PC-3 (cell line): Measurements from ENCODE around the gene DNM3. TPM values are rescaled to one million over a fixed set of nuclear protein-coding genes. Genes with fewer than 3 reads are reported as not detected.

Experiments
- ATAC-seq: fragments of 200-7000 bp; cut with Tn5 transposase; 2 replicates; pipeline ENCODE4 v1.9.1; 2020; ENCODE audit warnings: mild to moderate bottlenecking, moderate library complexity
- BruUV-seq: library from RNA; stranded (reverse); fragments of 400-500 nt; replicated peaks from 2 replicates; lab custom pipeline; 2021; lab: Mats Ljungman, UMichigan
- CTCF ChIA-PET: fragments of 300-600 bp; sonication (Branson Sonifier 250); formaldehyde crosslinking; loops from one replicate; lab custom pipeline; 2022; ENCODE audit warnings: antibody characterized with exemption; lab: Charles Lee
- POLR2A ChIA-PET: fragments of 300-600 bp; sonication (Branson Sonifier 250); formaldehyde crosslinking; loops from one replicate; lab custom pipeline; 2022; ENCODE audit warnings: antibody characterized with exemption; ENCODE audit not compliant: unreplicated experiment; lab: Charles Lee
- DNase-seq: peaks from one replicate; pipeline ENCODE4 v3.0.0-alpha.2; 2015
- H2AFZ ChIP-seq: fragments of 300-600 bp; sonication (generic); 2 replicates; pipeline ENCODE4 v1.6.0; 2016; ENCODE audit warnings: antibody characterized with exemption, low read length
- H3F3A ChIP-seq: fragments of 300-600 bp; sonication (generic); one replicate; pipeline ENCODE4 v1.6.0; 2017; ENCODE audit warnings: antibody characterized with exemption, low read length, control low read depth, mild to moderate bottlenecking; ENCODE audit not compliant: unreplicated experiment
- H3K27ac ChIP-seq: fragments of 300-600 bp; sonication (generic); 2 replicates; pipeline ENCODE4 v1.5.1; 2016; ENCODE audit warnings: mild to moderate bottlenecking, low read length
- H3K27me3 ChIP-seq: fragments of 300-600 bp; sonication (generic); 2 replicates; pipeline ENCODE4 v1.6.1; 2016; ENCODE audit warnings: low read length, mixed read lengths
- H3K36me3 ChIP-seq: fragments of 300-600 bp; sonication (generic); 2 replicates; pipeline ENCODE4 v1.6.1; 2016; ENCODE audit warnings: low read depth, mixed run types, low read length, mixed read lengths
- H3K4me1 ChIP-seq: fragments of 300-600 bp; sonication (generic); 2 replicates; pipeline ENCODE4 v1.5.1; 2016; ENCODE audit warnings: low read length; ENCODE audit not compliant: insufficient read depth
- H3K4me2 ChIP-seq: fragments of 300-600 bp; sonication (generic); 2 replicates; pipeline ENCODE4 v1.6.0; 2016; ENCODE audit warnings: low read length
- H3K4me3 ChIP-seq: fragments of 300-600 bp; sonication (generic); 2 replicates; pipeline ENCODE4 v1.5.1; 2016; ENCODE audit warnings: mild to moderate bottlenecking, low read length, mixed read lengths
- H3K79me2 ChIP-seq: fragments of 300-600 bp; sonication (generic); 2 replicates; pipeline ENCODE4 v1.6.1; 2017; ENCODE audit warnings: low read length, mixed read lengths
- H3K9ac ChIP-seq: fragments of 300-600 bp; sonication (generic); 2 replicates; pipeline ENCODE4 v1.6.0; 2016; ENCODE audit warnings: mild to moderate bottlenecking, low read length
- H3K9me2 ChIP-seq: fragments of 300-600 bp; sonication (generic); replicated peaks from 2 replicates; pipeline ENCODE4 v1.6.1; 2016; ENCODE audit warnings: mixed run types, low read length, mixed read lengths
- H3K9me3 ChIP-seq: fragments of 300-600 bp; sonication (generic); 2 replicates; pipeline ENCODE4 v1.6.1; 2016; ENCODE audit warnings: low read length, mixed read lengths
- H4K20me1 ChIP-seq: fragments of 300-600 bp; sonication (generic); 2 replicates; pipeline ENCODE4 v1.6.1; 2016; ENCODE audit warnings: low read length, mixed read lengths
- CTCF ChIP-seq: fragments of 300-600 bp; sonication (generic); conservative IDR thresholded peaks from 2 replicates; pipeline ENCODE4 v1.5.1; 2017; ENCODE audit warnings: antibody characterized with exemption, low read depth, mild to moderate bottlenecking, low read length
- EZH2 ChIP-seq: fragments of 300-600 bp; sonication (generic); IDR thresholded peaks from one replicate; pipeline ENCODE4 v1.6.1; 2017; ENCODE audit warnings: antibody characterized with exemption, mild to moderate bottlenecking, low read length; ENCODE audit not compliant: unreplicated experiment
- EZH2phosphoT487 ChIP-seq: fragments of 300-600 bp; sonication (generic); IDR thresholded peaks from 2 replicates; pipeline ENCODE4 v1.6.1; 2018; ENCODE audit warnings: mild to moderate bottlenecking, antibody characterized with exemption, low read length, borderline replicate concordance
- intact Hi-C: fragments of 100-400 bp; cut with micrococcal nuclease; formaldehyde crosslinking; loops from 2 replicates; pipeline ENCODE4 v1.9.0; 2023
- total RNA-seq: library from RNA; depleted of rRNA; stranded (reverse); fragments of >200 nt; gene quantifications from 2 replicates; pipeline ENCODE4 v1.2.3, GENCODE V29; 2014

Gene DNM3
- total RNA-seq, 1 experiment from 2014 or later = 0.98 TPM

- intact Hi-C loops = loop anchor here (10.0 kb wide), 1 partner anchor 746 kb away; no protein-coding TSS in a partner anchor
- Histone ChIP-seq H3K27ac (no peak overlapping the region), H3F3A (no peaks in the 10 kb centered on the region), H3K27me3 (no peaks in the 10 kb centered on the region), H3K4me2 (no peak overlapping the region), H4K20me1 (no peaks in the 10 kb centered on the region), H3K9me3 (no peaks in the 10 kb centered on the region), H3K36me3 (no peaks in the 10 kb centered on the region), H2AFZ (no peak overlapping the region), H3K4me1 (peaks cover 14% of the 10 kb centered on the region), H3K79me2 (no peaks in the 10 kb centered on the region), H3K9me2 (no peaks in the 10 kb centered on the region), H3K4me3 (no peak overlapping the region), H3K9ac (no peak overlapping the region)
- TF ChIP-seq EZH2 (no peak), CTCF (no peak), EZH2phosphoT487 (no peak)
- ChIA-PET CTCF (interaction anchor here (0.7 kb wide), 1 partner anchor 82 kb away, joined by 3 read pairs; no protein-coding TSS in a partner anchor), POLR2A (no interaction called here)
- ATAC-seq (no peak), DNase-seq (no peak)
- BruUV-seq = no TSS peak
These were observed 549.6 kb downstream of the DNM3 start for GRCh38 chr1:172390683-172391551.

- no TSS peak for BruUV-seq
- no peaks in the 10 kb centered on the region for H3K9me3 ChIP-seq
- H3K79me2 ChIP-seq = no peaks in the 10 kb centered on the region
- ChIA-PET CTCF (no interaction called here), POLR2A (no interaction called here)
- H3K4me2 ChIP-seq = no peak overlapping the region
- no peaks in the 10 kb centered on the region for H3K27me3 ChIP-seq
- no peak for ATAC-seq
- H3K9ac ChIP-seq = no peak overlapping the region
- peaks cover 16% of the 10 kb centered on the region for H3K4me1 ChIP-seq
- no peak overlapping the region for H3K4me3 ChIP-seq
- TF ChIP-seq CTCF (no peak), EZH2 (no peak)
- no peaks in the 10 kb centered on the region for H3K36me3 ChIP-seq
- H4K20me1 ChIP-seq = no peaks in the 10 kb centered on the region
- intact Hi-C loops = loop anchor here (10.0 kb wide), 1 partner anchor 747 kb away; no protein-coding TSS in a partner anchor
- H3F3A ChIP-seq = no peaks in the 10 kb centered on the region
- H3K27ac ChIP-seq = no peak overlapping the region
- no peak for DNase-seq
- no peaks in the 10 kb centered on the region for H3K9me2 ChIP-seq
- H2AFZ ChIP-seq = no peak overlapping the region
These were observed 550.7 kb downstream of the DNM3 start for GRCh38 chr1:172391976-172392375.

GRCh38 chr1:172393354-172393753 is 552.1 kb downstream of the DNM3 start:
- no peaks in the 10 kb centered on the region for H3K36me3 ChIP-seq
- no peaks in the 10 kb centered on the region for H3K27me3 ChIP-seq
- H3K4me2 ChIP-seq = no peak overlapping the region
- H3F3A ChIP-seq = no peaks in the 10 kb centered on the region
- ChIA-PET CTCF (no interaction called here), POLR2A (no interaction called here)
- TF ChIP-seq EZH2phosphoT487 (no peak), EZH2 (no peak), CTCF (no peak)
- H3K4me3 ChIP-seq = no peak overlapping the region
- peaks cover 27% of the 10 kb centered on the region for H3K4me1 ChIP-seq
- DNase-seq (no peak), ATAC-seq (no peak)
- H2AFZ ChIP-seq = no peak overlapping the region
- no peaks in the 10 kb centered on the region for H4K20me1 ChIP-seq
- H3K9me3 ChIP-seq = no peaks in the 10 kb centered on the region
- H3K9me2 ChIP-seq = no peaks in the 10 kb centered on the region
- H3K9ac ChIP-seq = no peak overlapping the region
- no peak overlapping the region for H3K27ac ChIP-seq
- BruUV-seq = no TSS peak
- intact Hi-C loops = loop anchor here (10.0 kb wide), 1 partner anchor 749 kb away; no protein-coding TSS in a partner anchor
- no peaks in the 10 kb centered on the region for H3K79me2 ChIP-seq
